Trophoblast cell (in vitro differentiated cells and primary cell): ENCODE measurements around the gene HRNR.
A peak's percentile ranks its signal among the peaks of the same experiment; 100 is the strongest.

Experiments
- DNase-seq, 2 donors: peaks; one replicate each; pipeline ENCODE4 v3.0.0-alpha.2; 2016
- H2AFZ ChIP-seq: 2 replicates; pipeline ENCODE4 v1.6.1; 2013; ENCODE audit warnings: low read length, moderate library complexity, mild to moderate bottlenecking; ENCODE audit not compliant: insufficient read depth, poor library complexity
- H2AK5ac ChIP-seq: 2 replicates; pipeline ENCODE4 v1.6.1; 2013; ENCODE audit warnings: mild to moderate bottlenecking, low read length
- H2BK120ac ChIP-seq: 2 replicates; pipeline ENCODE4 v1.6.1; 2013; ENCODE audit warnings: low read length, mild to moderate bottlenecking, moderate library complexity; ENCODE audit not compliant: insufficient read depth, poor library complexity
- H2BK12ac ChIP-seq: 2 replicates; pipeline ENCODE4 v1.6.1; 2013; ENCODE audit warnings: mild to moderate bottlenecking, low read length, moderate library complexity
- H2BK5ac ChIP-seq: 2 replicates; pipeline ENCODE4 v1.6.1; 2013; ENCODE audit warnings: low read length, low read depth, moderate library complexity, mild to moderate bottlenecking; ENCODE audit not compliant: poor library complexity
- H3K14ac ChIP-seq: 2 replicates; pipeline ENCODE4 v1.6.1; 2013; ENCODE audit warnings: mild to moderate bottlenecking, low read length
- H3K18ac ChIP-seq: 2 replicates; pipeline ENCODE4 v1.6.1; 2013; ENCODE audit warnings: mild to moderate bottlenecking, low read length
- H3K23ac ChIP-seq: 2 replicates; pipeline ENCODE4 v1.6.1; 2013; ENCODE audit warnings: low read length
- H3K27ac ChIP-seq: 2 replicates; pipeline ENCODE4 v1.5.1; 2013; ENCODE audit warnings: low read depth, mild to moderate bottlenecking, inconsistent platforms, low read length, moderate library complexity
- H3K27me3 ChIP-seq: 2 replicates; pipeline ENCODE4 v1.6.1; 2013; ENCODE audit warnings: inconsistent platforms, mild to moderate bottlenecking, low read length, moderate library complexity; ENCODE audit not compliant: insufficient read depth
- H3K36me3 ChIP-seq, 2 experiments: 1 replicate in 1 of 2; 2 replicates in 1 of 2; pipeline ENCODE4 v1.6.1; 2013; ENCODE audit warnings: low read length in 2 of 2, mild to moderate bottlenecking in 2 of 2, moderate library complexity in 1 of 2; ENCODE audit not compliant: insufficient read depth in 2 of 2, control insufficient read depth in 1 of 2
- H3K4ac ChIP-seq: 2 replicates; pipeline ENCODE4 v1.6.1; 2013; ENCODE audit warnings: low read depth, mild to moderate bottlenecking, low read length, moderate library complexity
- H3K4me1 ChIP-seq, 2 experiments: 1 replicate in 1 of 2; 2 replicates in 1 of 2; pipeline ENCODE4 v1.6.1; 2013; ENCODE audit warnings: low read length in 2 of 2, mild to moderate bottlenecking in 2 of 2, moderate library complexity in 1 of 2; ENCODE audit not compliant: insufficient read depth in 2 of 2, control insufficient read depth in 1 of 2
- H3K4me2 ChIP-seq: 2 replicates; pipeline ENCODE4 v1.6.1; 2013; ENCODE audit warnings: inconsistent platforms, mild to moderate bottlenecking, low read length, moderate library complexity
- H3K4me3 ChIP-seq: 2 replicates; pipeline ENCODE4 v1.5.1; 2013; ENCODE audit warnings: mild to moderate bottlenecking, low read depth, low read length, inconsistent platforms
- H3K79me1 ChIP-seq: one replicate; pipeline ENCODE4 v1.6.1; 2013; ENCODE audit warnings: low read length
- H3K79me2 ChIP-seq: 2 replicates; pipeline ENCODE4 v1.6.1; 2013; ENCODE audit warnings: low read length, mild to moderate bottlenecking; ENCODE audit not compliant: control insufficient read depth, insufficient read depth, poor library complexity
- H3K9ac ChIP-seq: 2 replicates; pipeline ENCODE4 v1.6.1; 2013; ENCODE audit warnings: mild to moderate bottlenecking, low read length
- H3K9me3 ChIP-seq: 2 replicates; pipeline ENCODE4 v1.6.1; 2013; ENCODE audit warnings: low read depth, mild to moderate bottlenecking, control low read depth, inconsistent platforms, low read length; ENCODE audit not compliant: insufficient read depth
- H4K12ac ChIP-seq: 2 replicates; pipeline ENCODE4 v1.6.1; 2013; ENCODE audit warnings: low read depth, mild to moderate bottlenecking, low read length, moderate library complexity
- H4K8ac ChIP-seq: 2 replicates; pipeline ENCODE4 v1.6.1; 2013; ENCODE audit warnings: low read depth, mild to moderate bottlenecking, low read length, moderate library complexity
- H4K91ac ChIP-seq: one replicate; pipeline ENCODE4 v1.6.1; 2013; ENCODE audit warnings: low read depth, mild to moderate bottlenecking, low read length, moderate library complexity
- WGBS: extraction: QIAGEN DNeasy Blood & Tissue Kit; methylation state at CpG from one replicate; pipeline ENCODE4 v1.1.7; 2013; ENCODE audit warnings: missing lambda C conversion rate; ENCODE audit not compliant: insufficient read length, insufficient coverage; ENCODE audit errors: extremely low coverage; 5-methylcytosine and 5-hydroxymethylcytosine counted together

HRNR gene

DNA sequence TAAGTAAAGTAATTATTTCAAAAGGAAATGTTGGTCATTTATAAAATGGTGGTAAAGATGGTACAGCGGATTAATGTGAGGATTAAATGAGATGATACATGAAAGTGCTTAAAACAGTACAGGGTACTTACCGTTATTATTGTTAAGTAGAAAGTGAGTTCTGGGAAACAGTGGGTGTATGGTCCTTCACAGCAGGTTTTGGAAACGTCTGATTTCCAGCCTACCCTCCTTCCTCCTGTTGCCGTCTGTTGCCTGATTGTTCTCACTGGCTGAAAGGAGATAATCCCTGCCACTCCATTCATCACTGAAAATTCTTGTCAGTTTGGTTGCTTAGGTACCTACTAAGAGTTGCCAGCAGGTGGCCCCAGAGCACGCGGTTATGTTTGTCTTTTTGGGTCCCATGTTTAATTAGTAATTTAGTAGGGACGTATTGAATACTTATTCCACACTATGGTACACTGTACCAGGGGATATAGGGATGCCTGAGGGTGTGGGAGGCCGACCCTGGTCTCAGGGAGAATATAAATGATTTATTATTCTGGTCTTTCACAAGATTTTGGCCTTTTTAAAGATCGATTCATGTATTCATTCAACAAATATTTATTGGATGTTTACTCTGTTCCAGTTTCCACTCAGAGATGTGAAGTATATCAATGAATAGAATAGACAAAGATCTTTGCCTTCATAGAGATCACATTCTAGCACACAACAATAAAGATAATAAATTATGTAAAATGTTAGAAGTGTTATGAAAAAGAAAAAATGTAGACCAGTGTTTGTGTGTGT, 34.1 kb downstream of the HRNR start:
- no peak overlapping the region for H2AK5ac ChIP-seq
- H3K18ac ChIP-seq, result no peak overlapping the region
- H3K27me3 ChIP-seq, result no peaks in the 10 kb centered on the region
- DNase-seq, result peak; percentile 72 to 84
- no peak overlapping the region for H3K4me2 ChIP-seq
- H4K8ac ChIP-seq, result no peak overlapping the region
- H3K9me3 ChIP-seq, result peaks cover 3% of the 10 kb centered on the region
- H2AFZ ChIP-seq, result no peak overlapping the region
- H3K9ac ChIP-seq, result no peak overlapping the region
- no peaks in the 10 kb centered on the region for H3K4me1 ChIP-seq
- no peak overlapping the region for H2BK12ac ChIP-seq
- no peak overlapping the region for H3K4ac ChIP-seq
- H2BK5ac ChIP-seq, result no peak overlapping the region
- no peak overlapping the region for H3K4me3 ChIP-seq
- no peak overlapping the region for H3K14ac ChIP-seq
- no peak overlapping the region for H4K12ac ChIP-seq
- no peak overlapping the region for H3K27ac ChIP-seq
- no peaks in the 10 kb centered on the region for H3K79me2 ChIP-seq
- WGBS, result no CpG with 5 or more reads among the region's 9 CpGs
- no peak overlapping the region for H3K23ac ChIP-seq
- no peaks in the 10 kb centered on the region for H3K79me1 ChIP-seq
- no peak overlapping the region for H2BK120ac ChIP-seq
- H3K36me3 ChIP-seq, result no peaks in the 10 kb centered on the region
- H4K91ac ChIP-seq, result no peak overlapping the region

DNA sequence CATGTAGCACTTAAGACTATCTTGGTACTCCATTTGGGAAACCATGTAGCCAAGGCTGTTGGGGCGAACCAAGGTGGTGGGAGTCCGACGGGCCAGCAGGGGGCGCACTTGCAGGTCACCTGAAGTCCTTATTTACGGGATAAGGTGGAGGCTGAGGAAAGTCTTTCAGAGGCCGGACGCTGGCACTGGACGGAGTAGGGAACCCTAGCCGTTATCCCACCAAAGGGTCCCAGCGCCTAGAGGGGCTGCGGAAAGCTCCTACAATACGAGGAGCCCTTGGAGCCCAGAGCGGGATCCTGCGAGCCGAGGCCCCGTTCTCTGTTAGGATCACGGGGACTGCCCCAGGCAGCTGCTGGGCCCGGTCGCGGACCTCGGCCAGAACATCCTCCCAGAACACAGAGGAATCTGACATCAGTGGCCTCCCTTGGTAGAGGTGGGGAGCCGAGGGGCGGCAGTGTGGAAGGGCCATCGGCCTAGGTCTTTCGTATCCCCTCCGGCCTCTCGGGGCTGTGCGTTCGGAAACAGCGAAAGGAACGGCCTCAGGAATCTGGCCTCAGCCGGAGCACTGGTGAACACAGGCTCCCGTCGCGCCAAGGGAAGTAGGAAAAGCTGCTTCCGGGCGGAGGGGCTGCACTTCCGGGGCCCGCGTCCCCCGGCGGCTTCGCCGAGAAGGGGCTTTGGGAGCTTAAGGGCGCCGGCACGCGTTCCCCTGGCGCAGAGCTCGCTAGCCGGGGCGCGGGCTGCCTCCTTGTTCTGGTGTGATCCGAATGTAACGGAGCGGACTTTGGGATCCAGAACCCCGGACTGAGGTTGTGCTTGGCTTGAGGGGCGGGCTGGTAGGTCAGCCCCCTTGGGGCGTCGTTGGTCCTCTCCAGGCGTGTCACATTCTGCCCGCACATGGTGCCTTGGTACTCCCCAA, 35.1 kb downstream of the HRNR start:
- H3K4me1 ChIP-seq, result no peaks in the 10 kb centered on the region
- no peak overlapping the region for H4K8ac ChIP-seq
- H3K18ac ChIP-seq, result no peak overlapping the region
- no peaks in the 10 kb centered on the region for H3K79me1 ChIP-seq
- no peak overlapping the region for H2AFZ ChIP-seq
- H3K9me3 ChIP-seq, result peaks cover 5% of the 10 kb centered on the region
- no peak overlapping the region for H3K23ac ChIP-seq
- H4K91ac ChIP-seq, result no peak overlapping the region
- no peak overlapping the region for H3K4me2 ChIP-seq
- no peak overlapping the region for H3K27ac ChIP-seq
- H3K4ac ChIP-seq, result no peak overlapping the region
- H2AK5ac ChIP-seq, result no peak overlapping the region
- no peak overlapping the region for H2BK12ac ChIP-seq
- no peaks in the 10 kb centered on the region for H3K36me3 ChIP-seq
- no peaks in the 10 kb centered on the region for H3K79me2 ChIP-seq
- H3K9ac ChIP-seq, result no peak overlapping the region
- H4K12ac ChIP-seq, result no peak overlapping the region
- no peaks in the 10 kb centered on the region for H3K27me3 ChIP-seq
- H2BK120ac ChIP-seq, result no peak overlapping the region
- no peak overlapping the region for H3K4me3 ChIP-seq
- no peak overlapping the region for H3K14ac ChIP-seq
- peak; percentile 78 to 86 for DNase-seq
- WGBS, result no CpG with 5 or more reads among the region's 62 CpGs
- no peak overlapping the region for H2BK5ac ChIP-seq

DNA sequence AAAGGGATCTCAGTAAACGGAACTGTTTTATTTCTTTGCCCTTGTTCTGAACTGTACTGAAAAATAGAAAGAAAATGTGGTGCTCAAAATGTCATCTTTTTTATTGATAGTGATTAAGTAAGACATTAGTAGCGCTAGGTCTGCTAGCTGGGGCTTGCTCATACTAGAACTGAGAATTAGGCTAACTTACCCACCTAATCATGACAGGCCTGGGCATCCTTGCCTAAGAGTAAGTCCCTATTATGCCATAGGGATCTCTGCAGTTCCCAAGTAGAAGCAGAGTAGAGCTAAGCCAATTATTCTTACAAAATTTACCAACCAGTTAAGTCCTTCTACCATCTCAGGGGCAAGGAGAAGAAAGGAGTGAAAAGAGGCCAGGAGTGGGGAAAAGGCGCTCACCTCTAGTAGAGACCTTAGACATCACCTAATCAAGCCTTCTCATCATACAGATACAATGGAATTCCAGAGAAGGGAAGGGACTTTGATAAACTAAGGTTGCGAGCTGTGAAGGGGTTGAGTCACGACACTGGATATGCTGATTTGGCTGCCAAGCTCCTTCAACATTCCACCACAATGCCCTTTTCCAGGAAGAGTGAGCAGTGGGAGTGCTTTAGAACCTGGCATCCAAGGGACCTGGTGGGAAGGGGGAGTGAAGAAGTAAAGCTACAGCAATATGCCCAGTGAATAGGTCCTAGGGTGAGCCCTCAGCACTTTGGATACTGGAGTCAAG, 37.3 kb downstream of the HRNR start:
- Histone ChIP-seq H4K91ac (no peak overlapping the region), H3K9me3 (peaks cover 5% of the 10 kb centered on the region), H2AFZ (no peak overlapping the region), H3K27me3 (peaks cover 2% of the 10 kb centered on the region), H3K79me2 (no peaks in the 10 kb centered on the region), H4K12ac (no peak overlapping the region), H2AK5ac (no peak overlapping the region), H3K14ac (no peak overlapping the region), H4K8ac (no peak overlapping the region), H2BK5ac (no peak overlapping the region), H3K36me3 (no peaks in the 10 kb centered on the region), H3K79me1 (no peaks in the 10 kb centered on the region), H3K4me1 (no peaks in the 10 kb centered on the region), H3K18ac (no peak overlapping the region), H3K4ac (no peak overlapping the region), H3K4me3 (no peak overlapping the region), H3K9ac (no peak overlapping the region), H2BK12ac (no peak overlapping the region), H3K4me2 (no peak overlapping the region), H3K27ac (no peak overlapping the region), H3K23ac (no peak overlapping the region), H2BK120ac (no peak overlapping the region)
- no peak for DNase-seq
- no CpG with 5 or more reads among the region's 5 CpGs for WGBS

GRCh38 chr1:152185544-152186391, 38.2 kb downstream of the HRNR start:
- Histone ChIP-seq H3K4me2 (no peak overlapping the region), H3K14ac (no peak overlapping the region), H4K8ac (no peak overlapping the region), H2BK12ac (no peak overlapping the region), H2BK5ac (no peak overlapping the region), H3K79me1 (no peaks in the 10 kb centered on the region), H3K9me3 (peaks cover 7% of the 10 kb centered on the region), H3K9ac (no peak overlapping the region), H2AK5ac (no peak overlapping the region), H3K27ac (no peak overlapping the region), H4K12ac (no peak overlapping the region), H2AFZ (no peak overlapping the region), H3K4me3 (no peak overlapping the region), H3K79me2 (no peaks in the 10 kb centered on the region), H3K4ac (no peak overlapping the region), H3K23ac (no peak overlapping the region), H2BK120ac (no peak overlapping the region), H3K36me3 (no peaks in the 10 kb centered on the region), H3K4me1 (no peaks in the 10 kb centered on the region), H4K91ac (no peak overlapping the region), H3K27me3 (peaks cover 2% of the 10 kb centered on the region), H3K18ac (no peak overlapping the region)
- peak; percentile 24 to 76 for DNase-seq
- WGBS, result no CpG with 5 or more reads among the region's 8 CpGs
